Tibial nerve (tissue), 3 donors: ENCODE measurements around the gene MCF2L.

Experiments
- POLR2A ChIP-seq, 2 donors: fragments of 450-650 bp; IDR thresholded peaks; one replicate each; pipeline ENCODE4 v1.6.1; 2017; ENCODE audit warnings: antibody characterized with exemption in 2 of 2, mild to moderate bottlenecking in 2 of 2, moderate library complexity in 2 of 2
- TF ChIP-seq, protein P1 (sequence below), 5 experiments: fragments of 200-600 bp in 3 of 5; fragments of 450-650 bp in 2 of 5; sonication (generic) in 3 of 5; IDR thresholded peaks; one replicate each; pipeline ENCODE4 v1.5.1; 2016 to 2019; ENCODE audit warnings: antibody characterized with exemption in 5 of 5, mild to moderate bottlenecking in 3 of 5, moderate library complexity in 2 of 5

DNA sequence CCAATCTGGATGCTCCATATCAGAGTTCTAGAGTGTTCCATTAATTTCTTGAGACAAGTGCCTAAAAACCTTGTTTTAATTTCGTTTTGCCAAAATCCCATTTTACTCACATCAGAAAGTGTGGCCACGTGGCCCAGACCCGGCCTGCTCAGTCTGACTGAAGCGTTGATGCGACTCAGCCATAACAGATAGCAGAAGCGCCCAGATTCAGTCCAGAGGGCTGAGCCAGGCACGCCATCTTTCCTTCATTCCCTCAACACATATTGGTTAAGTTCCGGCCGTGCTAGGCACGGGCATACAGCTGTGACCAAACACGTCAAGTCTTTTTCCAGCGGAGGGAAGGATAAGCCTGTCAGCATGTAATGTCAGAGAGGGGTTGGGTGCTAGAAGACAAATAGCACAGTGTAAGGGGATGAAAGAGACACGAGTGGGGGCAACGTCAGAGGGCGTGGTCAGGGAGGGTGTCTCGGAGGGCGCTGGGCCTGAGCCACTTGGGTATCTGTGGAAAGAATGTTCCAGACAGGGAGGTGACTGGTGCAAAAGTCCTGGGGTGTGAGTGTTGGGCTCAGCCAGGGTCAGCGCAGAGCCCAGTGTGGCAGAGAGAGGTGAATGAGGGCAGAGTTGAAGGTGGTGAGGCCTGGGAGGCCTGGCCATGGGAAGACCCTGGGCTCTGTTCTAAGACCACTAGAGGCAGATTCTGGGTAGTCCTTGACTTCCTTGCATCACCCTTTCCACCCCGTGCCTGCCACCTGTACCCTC, 156.7 kb downstream of the MCF2L start:
- TF ChIP-seq POLR2A (IDR thresholded peaks at IDR 0.05), result no peak
- TF ChIP-seq, protein P1, sequence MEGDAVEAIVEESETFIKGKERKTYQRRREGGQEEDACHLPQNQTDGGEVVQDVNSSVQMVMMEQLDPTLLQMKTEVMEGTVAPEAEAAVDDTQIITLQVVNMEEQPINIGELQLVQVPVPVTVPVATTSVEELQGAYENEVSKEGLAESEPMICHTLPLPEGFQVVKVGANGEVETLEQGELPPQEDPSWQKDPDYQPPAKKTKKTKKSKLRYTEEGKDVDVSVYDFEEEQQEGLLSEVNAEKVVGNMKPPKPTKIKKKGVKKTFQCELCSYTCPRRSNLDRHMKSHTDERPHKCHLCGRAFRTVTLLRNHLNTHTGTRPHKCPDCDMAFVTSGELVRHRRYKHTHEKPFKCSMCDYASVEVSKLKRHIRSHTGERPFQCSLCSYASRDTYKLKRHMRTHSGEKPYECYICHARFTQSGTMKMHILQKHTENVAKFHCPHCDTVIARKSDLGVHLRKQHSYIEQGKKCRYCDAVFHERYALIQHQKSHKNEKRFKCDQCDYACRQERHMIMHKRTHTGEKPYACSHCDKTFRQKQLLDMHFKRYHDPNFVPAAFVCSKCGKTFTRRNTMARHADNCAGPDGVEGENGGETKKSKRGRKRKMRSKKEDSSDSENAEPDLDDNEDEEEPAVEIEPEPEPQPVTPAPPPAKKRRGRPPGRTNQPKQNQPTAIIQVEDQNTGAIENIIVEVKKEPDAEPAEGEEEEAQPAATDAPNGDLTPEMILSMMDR (IDR thresholded peaks at IDR 0.05), result no peak
